Lung (tissue), 12 donors: ENCODE data around the gene RABL6. TPM values are rescaled to one million over a fixed set of nuclear protein-coding genes. Genes with fewer than 3 reads are reported as not detected.

ENCODE experiments used
- ATAC-seq: fragments of 200-7000 bp; cut with Tn5 transposase; one replicate; pipeline ENCODE4 v1.9.1; 2020; ENCODE audit warnings: moderate number of reproducible peaks; ENCODE audit not compliant: insufficient read depth, low FRiP score
- DNase-seq, 3 donors: peaks; one replicate each; pipeline ENCODE4 v3.0.0-alpha.2; 2013 to 2017
- H3K27ac ChIP-seq, 2 donors: one replicate each; pipeline ENCODE4 v1.5.1; 2013; ENCODE audit warnings: mild to moderate bottlenecking in 2 of 2, moderate library complexity in 2 of 2, control low read depth in 1 of 2, inconsistent platforms in 1 of 2, low read depth in 1 of 2, low read length in 1 of 2
- H3K27me3 ChIP-seq, 3 donors: one replicate each; pipeline ENCODE4 v1.5.1; 2013; ENCODE audit warnings: low read length in 2 of 3; ENCODE audit not compliant: control insufficient read depth in 3 of 3, insufficient read depth in 3 of 3
- H3K36me3 ChIP-seq, 4 donors: one replicate each; pipeline ENCODE4 v1.5.1; 2013; ENCODE audit warnings: low read length in 4 of 4, mild to moderate bottlenecking in 1 of 4, moderate library complexity in 1 of 4; ENCODE audit not compliant: control insufficient read depth in 4 of 4, insufficient read depth in 4 of 4
- H3K4me1 ChIP-seq, 5 donors: one replicate each; pipeline ENCODE4 v1.5.1; 2013; ENCODE audit warnings: low read length in 5 of 5, mild to moderate bottlenecking in 2 of 5, moderate library complexity in 1 of 5; ENCODE audit not compliant: control insufficient read depth in 5 of 5, insufficient read depth in 5 of 5
- H3K4me3 ChIP-seq: one replicate; pipeline ENCODE4 v1.5.1; 2013; ENCODE audit warnings: mild to moderate bottlenecking, control low read depth, moderate library complexity
- H3K9ac ChIP-seq, 2 donors: one replicate each; pipeline ENCODE4 v1.5.1; 2013; ENCODE audit warnings: low read length in 2 of 2, control low read depth in 1 of 2; ENCODE audit not compliant: insufficient read depth in 1 of 2
- H3K9me3 ChIP-seq, 4 donors: one replicate each; pipeline ENCODE4 v1.5.1; 2013; ENCODE audit warnings: low read length in 3 of 4, mild to moderate bottlenecking in 1 of 4, moderate library complexity in 1 of 4; ENCODE audit not compliant: control insufficient read depth in 4 of 4, insufficient read depth in 3 of 4
- WGBS, 2 donors: extraction: QIAGEN DNeasy Blood & Tissue Kit; methylation state at CpG; one replicate each; pipeline ENCODE4 v1.1.7; 2013; 5-methylcytosine and 5-hydroxymethylcytosine counted together
- polyA plus RNA-seq, 2 donors: library from polyadenylated mRNA; stranded (reverse); fragments of 200-250 nt; gene quantifications; one replicate each; pipeline ENCODE4 v1.2.1, GENCODE V29; 2013
- total RNA-seq, 2 donors: library from RNA; depleted of rRNA in 1 of 2; stranded (reverse); fragments of >200 nt in 1 of 2; gene quantifications; one replicate each; pipeline ENCODE4 v1.2.1, GENCODE V29; 2014 to 2021
- TF ChIP-seq, protein P1 (sequence below): IDR thresholded peaks from 2 replicates; pipeline ENCODE4 v1.5.1; 2012; ENCODE audit warnings: mild to moderate bottlenecking; ENCODE audit errors: control extremely low read depth, extremely low read depth
- donor health status: control.
- donor health status: control.
- donor health status: Bipolar disorder and iron deficiency.
- donor health status: healthy.
- donor health status: DM: yes; HTN: yes; CAD: no.

RABL6 gene
- total and polyA plus RNA-seq, 4 donors: 36.4 to 87.8 (median 62.2) TPM

DNA sequence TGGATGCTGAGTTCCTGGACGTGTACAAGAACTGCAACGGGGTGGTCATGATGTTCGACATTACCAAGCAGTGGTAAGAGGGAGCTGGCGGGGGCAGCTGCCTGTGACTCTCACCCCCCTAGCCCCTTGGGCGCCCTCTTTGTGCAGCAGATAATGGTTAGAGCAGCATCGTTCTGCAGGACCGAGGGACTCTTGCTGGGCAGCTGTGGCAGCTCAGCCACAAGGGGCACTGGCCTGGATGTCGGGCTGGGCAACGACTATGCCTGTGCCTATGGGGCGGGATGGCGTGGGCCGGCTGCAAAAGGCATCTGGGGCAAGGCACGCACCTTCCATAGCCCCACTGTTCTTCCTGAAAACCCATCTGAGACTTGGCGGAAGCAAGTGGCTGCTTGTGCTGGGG, 21.7 kb downstream of the RABL6 start:
- H3K9ac ChIP-seq: no peak overlapping the region
- no peaks in the 10 kb centered on the region for H3K4me1 ChIP-seq
- no peak overlapping the region for H3K4me3 ChIP-seq
- H3K27ac ChIP-seq: no peak overlapping the region
- TF ChIP-seq, protein P1, sequence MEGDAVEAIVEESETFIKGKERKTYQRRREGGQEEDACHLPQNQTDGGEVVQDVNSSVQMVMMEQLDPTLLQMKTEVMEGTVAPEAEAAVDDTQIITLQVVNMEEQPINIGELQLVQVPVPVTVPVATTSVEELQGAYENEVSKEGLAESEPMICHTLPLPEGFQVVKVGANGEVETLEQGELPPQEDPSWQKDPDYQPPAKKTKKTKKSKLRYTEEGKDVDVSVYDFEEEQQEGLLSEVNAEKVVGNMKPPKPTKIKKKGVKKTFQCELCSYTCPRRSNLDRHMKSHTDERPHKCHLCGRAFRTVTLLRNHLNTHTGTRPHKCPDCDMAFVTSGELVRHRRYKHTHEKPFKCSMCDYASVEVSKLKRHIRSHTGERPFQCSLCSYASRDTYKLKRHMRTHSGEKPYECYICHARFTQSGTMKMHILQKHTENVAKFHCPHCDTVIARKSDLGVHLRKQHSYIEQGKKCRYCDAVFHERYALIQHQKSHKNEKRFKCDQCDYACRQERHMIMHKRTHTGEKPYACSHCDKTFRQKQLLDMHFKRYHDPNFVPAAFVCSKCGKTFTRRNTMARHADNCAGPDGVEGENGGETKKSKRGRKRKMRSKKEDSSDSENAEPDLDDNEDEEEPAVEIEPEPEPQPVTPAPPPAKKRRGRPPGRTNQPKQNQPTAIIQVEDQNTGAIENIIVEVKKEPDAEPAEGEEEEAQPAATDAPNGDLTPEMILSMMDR: no peak
- no peaks in the 10 kb centered on the region for H3K9me3 ChIP-seq
- WGBS, 2 donors: 94 to 98% methylated on average over 14 of the region's 14 CpGs
- peaks cover 0 to 81% (median 16%) of the 10 kb centered on the region in 4 donors for H3K36me3 ChIP-seq
- ATAC-seq (no peak), DNase-seq (no peak)
- H3K27me3 ChIP-seq: no peaks in the 10 kb centered on the region

DNA sequence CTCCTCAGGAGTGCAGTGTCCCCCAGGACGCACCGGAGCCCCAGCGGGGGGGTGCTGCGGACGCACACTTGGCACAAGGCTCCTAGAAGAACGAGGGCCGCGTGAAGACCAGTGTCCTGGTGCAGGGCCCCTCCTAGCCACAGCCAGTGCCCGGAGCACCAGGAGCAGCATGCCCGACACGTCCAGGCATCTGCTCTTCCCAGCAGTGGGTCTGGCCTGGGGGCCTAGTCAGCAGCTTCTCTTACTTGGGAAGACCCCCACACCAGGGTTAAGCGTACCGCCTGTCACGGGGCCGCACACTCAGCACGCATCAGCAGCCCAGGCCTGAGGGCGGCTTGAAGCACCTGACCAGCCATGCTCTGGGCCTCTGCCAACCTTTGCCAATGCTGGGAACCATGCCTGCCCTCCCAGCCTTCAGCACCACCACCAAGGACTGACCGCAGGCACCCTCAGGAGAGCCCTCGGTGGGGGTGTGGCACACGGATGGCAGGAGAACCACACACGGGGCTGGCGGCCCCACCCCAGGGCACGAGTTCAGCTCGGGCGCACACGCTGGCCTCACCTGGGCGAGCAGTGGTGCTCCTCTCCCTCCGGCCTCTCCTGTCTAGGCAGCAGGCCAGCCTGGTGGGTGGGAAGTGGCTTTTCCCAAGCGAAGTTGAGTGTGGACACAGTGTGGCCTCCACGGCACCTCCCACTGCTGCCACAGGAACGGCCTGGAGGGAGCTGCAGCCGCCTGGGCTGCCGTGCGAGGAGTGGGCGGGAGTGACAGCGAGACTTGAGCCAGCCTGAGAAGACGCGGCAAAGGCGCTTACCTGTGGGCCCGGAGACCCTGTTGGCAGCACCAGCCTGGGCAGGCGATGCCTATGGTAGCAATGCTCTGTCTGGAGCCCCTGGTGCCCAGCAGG, 22.5 kb downstream of the RABL6 start:
- peaks cover 0 to 75% (median 16%) of the 10 kb centered on the region in 4 donors for H3K36me3 ChIP-seq
- DNase-seq: no peak
- no peaks in the 10 kb centered on the region for H3K27me3 ChIP-seq
- no peak overlapping the region for H3K4me3 ChIP-seq
- WGBS, 2 donors: 86 to 92% methylated on average over 41 of the region's 41 CpGs
- ATAC-seq: no peak
- no peak overlapping the region for H3K9ac ChIP-seq
- TF ChIP-seq, protein P1: no peak
- no peaks in the 10 kb centered on the region for H3K4me1 ChIP-seq
- no peaks in the 10 kb centered on the region for H3K9me3 ChIP-seq
- no peak overlapping the region for H3K27ac ChIP-seq

DNA sequence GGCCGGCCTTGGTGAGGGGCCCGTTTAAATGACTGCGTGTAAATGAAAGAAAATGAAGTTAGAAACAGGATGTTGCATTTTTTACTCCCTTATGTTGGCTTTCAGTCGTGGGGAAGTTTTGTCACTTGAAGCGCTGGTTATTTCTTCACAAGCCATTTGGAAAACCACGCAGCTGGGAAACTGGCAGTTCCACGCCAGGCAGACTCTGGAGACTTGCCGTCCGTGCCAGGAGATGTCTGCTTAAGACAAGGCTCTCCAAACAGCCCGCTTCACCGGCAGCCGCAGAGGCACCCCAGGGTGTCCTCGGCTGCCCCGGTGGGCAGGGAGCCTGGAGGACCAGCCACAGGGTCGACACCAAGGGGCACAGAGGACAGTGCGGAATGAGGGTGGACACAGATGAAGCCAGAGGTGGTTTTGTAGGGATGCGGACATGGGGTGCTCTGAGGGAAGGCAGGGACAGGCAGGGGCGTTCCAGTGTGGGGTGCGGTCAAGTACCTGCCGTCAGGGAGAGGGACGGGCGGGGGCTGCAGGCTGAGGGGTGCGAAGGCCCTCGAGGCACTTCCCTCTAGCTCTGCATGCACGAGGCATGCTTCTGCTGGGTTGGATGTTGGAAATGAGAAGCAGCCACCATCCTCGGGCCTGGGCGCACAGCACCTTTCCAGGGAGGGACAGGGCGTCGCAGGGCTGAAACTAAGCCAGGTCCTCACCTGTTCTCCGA, 23.4 kb downstream of the RABL6 start:
- WGBS, 2 donors: 77 to 90% methylated on average over 30 of the region's 30 CpGs
- Histone ChIP-seq H3K4me3 (no peak overlapping the region), H3K9ac (no peak overlapping the region), H3K27me3 (no peaks in the 10 kb centered on the region), H3K27ac (no peak overlapping the region), H3K36me3 (peaks cover 0 to 76% (median 12%) of the 10 kb centered on the region in 4 donors), H3K9me3 (no peaks in the 10 kb centered on the region), H3K4me1 (no peaks in the 10 kb centered on the region)
- DNase-seq (no peak), ATAC-seq (no peak)
- TF ChIP-seq, protein P1: no peak
